Panc1 (cell line): ENCODE data around the gene TNRC6C. TPM values are rescaled to one million over a fixed set of nuclear protein-coding genes. Genes with fewer than 3 reads are reported as not detected.
A peak's percentile ranks its signal among the peaks of the same experiment; 100 is the strongest.

Experiments
- ATAC-seq: fragments of 200-7000 bp; cut with Tn5 transposase; 2 replicates; pipeline ENCODE4 v1.9.1; 2020; ENCODE audit warnings: mild to moderate bottlenecking, moderate library complexity
- BruUV-seq: library from RNA; stranded (reverse); fragments of 400-500 nt; replicated peaks from 2 replicates; lab custom pipeline; 2021; lab: Mats Ljungman, UMichigan
- CTCF ChIA-PET: fragments of 300-600 bp; sonication (Branson Sonifier 250); formaldehyde crosslinking; loops from one replicate; lab custom pipeline; 2022; ENCODE audit warnings: antibody characterized with exemption; lab: Charles Lee
- POLR2A ChIA-PET: fragments of 300-600 bp; sonication (Branson Sonifier 250); formaldehyde crosslinking; loops from one replicate; lab custom pipeline; 2022; ENCODE audit warnings: antibody characterized with exemption; lab: Charles Lee
- DNase-seq: peaks from one replicate; pipeline ENCODE4 v3.0.0-alpha.2; 2010; ENCODE audit warnings: low read depth, low spot score
- H3K27ac ChIP-seq: 2 replicates; pipeline ENCODE4 v1.5.1; 2011; ENCODE audit warnings: mild to moderate bottlenecking, low read length, inconsistent platforms
- H3K27me3 ChIP-seq: fragments of 200-500 bp; sonication (Bioruptor generic); 2 replicates; pipeline ENCODE4 v1.6.0; 2014; ENCODE audit warnings: low read length, inconsistent platforms; ENCODE audit not compliant: control insufficient read depth, insufficient read depth
- H3K36me3 ChIP-seq: fragments of 200-500 bp; sonication (Bioruptor generic); 2 replicates; pipeline ENCODE4 v1.5.1; 2014; ENCODE audit warnings: inconsistent platforms, mild to moderate bottlenecking, low read length, moderate library complexity; ENCODE audit not compliant: control insufficient read depth, insufficient read depth
- H3K4me1 ChIP-seq: 2 replicates; pipeline ENCODE4 v1.5.1; 2011; ENCODE audit warnings: inconsistent platforms, mild to moderate bottlenecking, low read length, moderate library complexity; ENCODE audit not compliant: control insufficient read depth, insufficient read depth
- H3K4me3 ChIP-seq, 2 experiments: 2 replicates each; pipeline ENCODE4 v1.5.1; 2011 to 2012; ENCODE audit warnings: low read depth in 2 of 2, low read length in 2 of 2, mild to moderate bottlenecking in 2 of 2, inconsistent platforms in 1 of 2, moderate library complexity in 1 of 2
- H3K9me3 ChIP-seq: fragments of 200-500 bp; sonication (Bioruptor generic); 2 replicates; pipeline ENCODE4 v1.5.1; 2014; ENCODE audit warnings: low read depth, mild to moderate bottlenecking, inconsistent platforms, low read length, moderate library complexity; ENCODE audit not compliant: control insufficient read depth, insufficient read depth
- POLR2AphosphoS5 ChIP-seq: IDR thresholded peaks from 2 replicates; pipeline ENCODE4 v1.6.1; 2012; ENCODE audit warnings: mild to moderate bottlenecking, low read depth, low read length, moderate library complexity
- SIN3A ChIP-seq: IDR thresholded peaks from 2 replicates; pipeline ENCODE4 v1.6.1; 2012; ENCODE audit warnings: low read depth, mild to moderate bottlenecking, low read length, moderate library complexity, borderline replicate concordance; ENCODE audit not compliant: insufficient read depth
- TCF7L2 ChIP-seq: IDR thresholded peaks from 2 replicates; pipeline ENCODE4 v1.6.1; 2011; ENCODE audit warnings: mild to moderate bottlenecking, low read depth, low read length, inconsistent platforms
- in situ Hi-C: cut with HindIII; loops from 2 replicates; pipeline ENCODE4 v1.10.0; 2016; ENCODE audit warnings: low sequenced_read_pairs, low pct_unique_long_range_greater_than_20kb
- intact Hi-C: fragments of 100-400 bp; cut with micrococcal nuclease; formaldehyde crosslinking; loops from one replicate; pipeline ENCODE4 v1.10.0; 2022; ENCODE audit not compliant: unreplicated experiment
- total RNA-seq: library from RNA; stranded (reverse); gene quantifications from one replicate; pipeline ENCODE4 v1.2.1, GENCODE V29; 2021; ENCODE audit not compliant: unreplicated experiment
- TF ChIP-seq, protein P1 (sequence below): fragments of 450-650 bp; IDR thresholded peaks from 2 replicates; pipeline ENCODE4 v1.5.1; 2017; ENCODE audit warnings: mild to moderate bottlenecking
- TF ChIP-seq, protein P2 (sequence below), 2 experiments: IDR thresholded peaks; 2 replicates each; pipeline ENCODE4 v1.6.1; 2011 to 2012; ENCODE audit warnings: low read depth in 2 of 2, control low read depth in 1 of 2, low read length in 1 of 2, mild to moderate bottlenecking in 1 of 2, moderate library complexity in 1 of 2; ENCODE audit not compliant: insufficient read depth in 1 of 2

The TNRC6C gene
- total RNA-seq, 1 experiment from 2014 or later: 10.1 TPM

DNA sequence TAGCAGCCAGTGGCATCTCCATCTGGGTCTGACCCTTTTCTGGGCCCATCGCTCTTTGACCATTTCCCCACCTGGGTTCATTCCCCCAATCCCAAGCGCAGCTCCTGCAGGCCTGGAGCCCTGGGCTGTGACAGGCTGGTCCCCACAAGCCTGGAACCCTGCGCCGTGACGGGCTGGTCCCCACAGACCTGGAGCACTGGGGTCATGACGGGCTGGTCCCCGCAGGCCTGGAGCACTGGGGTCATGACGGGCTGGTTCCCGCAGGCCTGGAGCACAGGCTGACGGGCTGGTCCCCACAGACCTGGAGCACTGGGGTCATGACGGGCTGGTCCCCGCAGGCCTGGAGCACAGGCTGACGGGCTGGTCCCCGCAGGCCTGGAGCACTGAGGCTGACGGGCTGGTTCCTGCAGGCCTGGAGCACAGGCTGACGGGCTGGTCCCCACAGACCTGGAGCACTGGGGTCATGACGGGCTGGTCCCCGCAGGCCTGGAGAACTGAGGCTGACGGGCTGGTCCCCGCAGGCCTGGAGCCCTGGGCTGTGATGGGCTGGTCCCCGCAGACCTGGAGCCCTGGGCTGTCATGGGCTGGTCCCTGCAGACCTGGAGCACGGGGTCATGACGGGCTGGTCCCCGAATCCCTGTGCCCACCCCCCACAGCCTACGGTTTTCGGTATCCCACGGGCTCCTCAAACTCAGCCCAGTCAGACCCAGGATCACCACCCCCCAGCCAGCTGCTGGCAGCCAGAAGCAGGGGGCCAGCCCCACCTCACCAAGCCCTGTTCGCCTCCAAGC, 153.4 kb downstream of the TNRC6C start:
- Histone ChIP-seq H3K36me3 (no peaks in the 10 kb centered on the region), H3K4me3 (no peak overlapping the region), H3K27ac (no peak overlapping the region), H3K27me3 (no peaks in the 10 kb centered on the region), H3K9me3 (no peaks in the 10 kb centered on the region), H3K4me1 (no peaks in the 10 kb centered on the region; the same call in 1 of the 2 replicates)
- in situ Hi-C loops: no loop called here
- no peak for TF ChIP-seq POLR2AphosphoS5
- DNase-seq (no peak), ATAC-seq (no peak; the same call in 1 of the 2 replicates)
- BruUV-seq: no TSS peak
- POLR2A ChIA-PET: interaction anchor here (0.9 kb wide), 1 partner anchor 11 kb away, joined by 7 read pairs; no protein-coding TSS in a partner anchor
- intact Hi-C loops: loop anchor here (5.0 kb wide), 1 partner anchor 65 kb away; no protein-coding TSS in a partner anchor
- CTCF ChIA-PET: no interaction called here

DNA sequence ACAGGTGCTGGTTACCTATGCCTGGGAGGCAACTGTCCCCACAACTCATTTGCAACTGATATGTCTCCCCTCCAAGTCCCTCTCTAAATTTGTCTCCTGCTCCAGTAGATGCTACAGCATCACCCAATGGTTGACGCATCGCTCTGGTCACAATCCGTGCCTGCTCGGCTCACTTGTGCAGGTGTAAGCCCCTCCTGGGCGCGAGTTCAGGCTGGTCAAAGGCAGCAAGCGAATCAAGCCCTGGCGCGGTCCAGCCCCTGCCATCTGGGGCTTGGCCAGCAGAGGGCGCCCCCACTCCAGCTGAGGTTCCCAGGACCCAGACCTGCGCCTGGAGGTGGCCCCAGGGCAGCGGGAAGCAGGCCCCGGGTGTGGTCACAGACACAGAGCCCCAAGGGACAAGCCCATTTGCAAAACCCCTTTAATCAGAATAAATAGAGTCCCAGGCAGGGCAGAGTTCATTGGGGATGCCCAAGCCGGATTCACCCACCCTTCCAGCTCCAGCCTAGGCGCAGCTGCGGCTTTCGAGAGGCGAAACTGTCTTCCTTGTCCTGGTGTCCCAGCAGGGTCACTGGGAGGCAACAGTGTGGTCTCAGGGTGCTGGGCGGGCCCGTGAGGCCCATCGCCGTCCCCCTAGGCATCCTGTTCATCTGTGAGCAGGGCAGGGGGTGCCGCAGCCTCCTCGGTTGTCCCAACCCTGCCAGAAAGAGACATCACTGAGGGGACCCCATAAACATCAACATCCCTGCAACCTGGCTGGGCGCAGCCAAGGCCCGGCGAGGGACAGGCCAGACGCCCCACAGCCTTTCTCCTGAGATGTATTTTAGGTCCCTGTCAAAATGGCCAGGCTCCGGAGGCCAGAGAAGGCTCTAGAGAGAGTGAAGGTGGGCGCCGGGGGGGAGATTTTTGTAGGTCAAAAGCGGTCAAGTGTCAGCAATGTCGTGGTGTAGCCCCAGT, 154.3 kb downstream of the TNRC6C start:
- Histone ChIP-seq H3K27me3 (no peaks in the 10 kb centered on the region), H3K27ac (no peak overlapping the region), H3K36me3 (no peaks in the 10 kb centered on the region), H3K9me3 (no peaks in the 10 kb centered on the region), H3K4me3 (no peak overlapping the region), H3K4me1 (no peaks in the 10 kb centered on the region; the same call in 1 of the 2 replicates)
- DNase-seq (no peak), ATAC-seq (peak; percentile 90)
- ChIA-PET CTCF (interaction anchor here (0.6 kb wide), 2 partner anchors 68 to 77 kb away, joined by 4 read pairs; no protein-coding TSS in a partner anchor), POLR2A (no interaction called here)
- intact Hi-C loops: loop anchor here (5.0 kb wide), 1 partner anchor 65 kb away; no protein-coding TSS in a partner anchor
- in situ Hi-C loops: no loop called here
- BruUV-seq: no TSS peak
- no peak for TF ChIP-seq POLR2AphosphoS5
- TF ChIP-seq, protein P1, sequence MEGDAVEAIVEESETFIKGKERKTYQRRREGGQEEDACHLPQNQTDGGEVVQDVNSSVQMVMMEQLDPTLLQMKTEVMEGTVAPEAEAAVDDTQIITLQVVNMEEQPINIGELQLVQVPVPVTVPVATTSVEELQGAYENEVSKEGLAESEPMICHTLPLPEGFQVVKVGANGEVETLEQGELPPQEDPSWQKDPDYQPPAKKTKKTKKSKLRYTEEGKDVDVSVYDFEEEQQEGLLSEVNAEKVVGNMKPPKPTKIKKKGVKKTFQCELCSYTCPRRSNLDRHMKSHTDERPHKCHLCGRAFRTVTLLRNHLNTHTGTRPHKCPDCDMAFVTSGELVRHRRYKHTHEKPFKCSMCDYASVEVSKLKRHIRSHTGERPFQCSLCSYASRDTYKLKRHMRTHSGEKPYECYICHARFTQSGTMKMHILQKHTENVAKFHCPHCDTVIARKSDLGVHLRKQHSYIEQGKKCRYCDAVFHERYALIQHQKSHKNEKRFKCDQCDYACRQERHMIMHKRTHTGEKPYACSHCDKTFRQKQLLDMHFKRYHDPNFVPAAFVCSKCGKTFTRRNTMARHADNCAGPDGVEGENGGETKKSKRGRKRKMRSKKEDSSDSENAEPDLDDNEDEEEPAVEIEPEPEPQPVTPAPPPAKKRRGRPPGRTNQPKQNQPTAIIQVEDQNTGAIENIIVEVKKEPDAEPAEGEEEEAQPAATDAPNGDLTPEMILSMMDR: peak; percentile 99
- TF ChIP-seq SIN3A: no peak

DNA sequence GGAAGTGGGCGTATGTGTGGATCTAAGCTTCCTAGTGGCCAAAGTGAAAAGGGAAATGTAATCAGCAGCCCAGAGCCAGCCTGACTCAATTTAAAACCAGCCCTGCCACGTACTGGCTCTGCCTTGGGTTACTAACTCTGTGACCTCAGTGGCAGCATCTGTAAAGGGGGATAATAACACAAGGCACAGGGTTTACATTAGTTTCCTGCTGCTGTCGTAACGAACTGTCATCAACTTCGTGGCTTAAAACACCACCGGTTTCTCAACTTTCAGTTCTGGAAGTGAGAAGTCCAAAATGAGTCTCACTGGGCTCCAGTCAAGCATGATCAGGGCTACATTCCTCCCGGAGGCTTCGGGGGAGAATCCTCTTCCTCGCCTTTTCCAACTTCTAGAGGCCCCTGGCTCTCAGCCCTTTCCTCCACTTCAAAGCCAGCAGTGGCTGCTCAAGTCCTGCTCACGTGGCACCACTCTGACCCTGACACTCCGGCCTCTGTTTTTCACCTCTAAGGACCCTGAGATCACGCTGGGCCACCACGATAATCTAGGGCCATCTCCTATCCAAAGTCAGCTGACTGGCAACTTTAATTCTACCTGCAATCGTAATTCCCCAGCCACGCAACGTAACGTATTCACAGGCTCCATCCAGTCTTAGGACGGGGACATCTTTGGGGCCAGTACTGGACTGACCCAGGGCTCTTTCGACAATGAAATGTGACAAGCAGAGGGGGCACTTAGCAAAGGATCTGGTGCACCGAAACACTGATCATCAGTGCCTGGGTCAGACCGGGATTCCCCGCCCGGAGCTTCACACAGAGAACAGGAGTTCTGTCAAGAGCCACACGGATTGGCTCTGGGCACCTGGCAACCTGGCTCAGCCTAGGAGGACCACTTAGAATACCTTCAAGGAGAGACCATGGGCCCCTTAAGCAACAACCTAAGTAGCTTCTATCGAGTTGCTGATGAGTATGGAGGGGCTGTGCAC, 155.6 kb downstream of the TNRC6C start:
- Histone ChIP-seq H3K27me3 (no peaks in the 10 kb centered on the region), H3K4me3 (no peak overlapping the region), H3K36me3 (no peaks in the 10 kb centered on the region), H3K27ac (no peak overlapping the region), H3K4me1 (no peaks in the 10 kb centered on the region; the same call in 1 of the 2 replicates), H3K9me3 (no peaks in the 10 kb centered on the region)
- ChIA-PET POLR2A (no interaction called here), CTCF (no interaction called here)
- in situ Hi-C loops: no loop called here
- DNase-seq (no peak), ATAC-seq (no peak)
- intact Hi-C loops: loop anchor here (5.0 kb wide), 1 partner anchor 63 kb away; no protein-coding TSS in a partner anchor
- TF ChIP-seq POLR2AphosphoS5: no peak
- TF ChIP-seq TCF7L2: no peak
- TF ChIP-seq SIN3A: no peak
- TF ChIP-seq, protein P1: no peak
- TF ChIP-seq, protein P2, sequence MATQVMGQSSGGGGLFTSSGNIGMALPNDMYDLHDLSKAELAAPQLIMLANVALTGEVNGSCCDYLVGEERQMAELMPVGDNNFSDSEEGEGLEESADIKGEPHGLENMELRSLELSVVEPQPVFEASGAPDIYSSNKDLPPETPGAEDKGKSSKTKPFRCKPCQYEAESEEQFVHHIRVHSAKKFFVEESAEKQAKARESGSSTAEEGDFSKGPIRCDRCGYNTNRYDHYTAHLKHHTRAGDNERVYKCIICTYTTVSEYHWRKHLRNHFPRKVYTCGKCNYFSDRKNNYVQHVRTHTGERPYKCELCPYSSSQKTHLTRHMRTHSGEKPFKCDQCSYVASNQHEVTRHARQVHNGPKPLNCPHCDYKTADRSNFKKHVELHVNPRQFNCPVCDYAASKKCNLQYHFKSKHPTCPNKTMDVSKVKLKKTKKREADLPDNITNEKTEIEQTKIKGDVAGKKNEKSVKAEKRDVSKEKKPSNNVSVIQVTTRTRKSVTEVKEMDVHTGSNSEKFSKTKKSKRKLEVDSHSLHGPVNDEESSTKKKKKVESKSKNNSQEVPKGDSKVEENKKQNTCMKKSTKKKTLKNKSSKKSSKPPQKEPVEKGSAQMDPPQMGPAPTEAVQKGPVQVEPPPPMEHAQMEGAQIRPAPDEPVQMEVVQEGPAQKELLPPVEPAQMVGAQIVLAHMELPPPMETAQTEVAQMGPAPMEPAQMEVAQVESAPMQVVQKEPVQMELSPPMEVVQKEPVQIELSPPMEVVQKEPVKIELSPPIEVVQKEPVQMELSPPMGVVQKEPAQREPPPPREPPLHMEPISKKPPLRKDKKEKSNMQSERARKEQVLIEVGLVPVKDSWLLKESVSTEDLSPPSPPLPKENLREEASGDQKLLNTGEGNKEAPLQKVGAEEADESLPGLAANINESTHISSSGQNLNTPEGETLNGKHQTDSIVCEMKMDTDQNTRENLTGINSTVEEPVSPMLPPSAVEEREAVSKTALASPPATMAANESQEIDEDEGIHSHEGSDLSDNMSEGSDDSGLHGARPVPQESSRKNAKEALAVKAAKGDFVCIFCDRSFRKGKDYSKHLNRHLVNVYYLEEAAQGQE (IDR thresholded peaks at IDR 0.05; ENCODE audit: insufficient read depth in 1 of 2, low read depth in 2 of 2, low read length in 1 of 2): no peak
- BruUV-seq: TSS peak; percentile 76
